NCI-H69 (cell line): Measurements from ENCODE around the gene NCLN.
"Not testable (repeated sequence)": the region's sequence is repeated elsewhere in the genome, so short reads cannot be mapped to it uniquely, and the experiment has no call there.

Experiments used
- DNase-seq: peaks from one replicate; lab custom pipeline; 2025; lab: John Stamatoyannopoulos, UW

Gene NCLN

GRCh38 chr19:3225169-3225485 lies 39.4 kb downstream of the NCLN start:
- no peak for DNase-seq

- DNase-seq = no peak
Measured at GRCh38 chr19:3225677-3226093, 40.0 kb downstream of the NCLN start.

- peak; percentile 30 for DNase-seq
Measured at GRCh38 chr19:3227054-3227626, 41.4 kb downstream of the NCLN start.

GRCh38 chr19:3229346-3229743 lies 43.6 kb downstream of the NCLN start:
- DNase-seq = no peak

GRCh38 chr19:3229888-3230496 lies 44.3 kb downstream of the NCLN start:
- DNase-seq = no peak

- DNase-seq = no peak
Measured at GRCh38 chr19:3231288-3231687, 45.6 kb downstream of the NCLN start.

- no peak for DNase-seq
Measured at GRCh38 chr19:3233116-3233515, 47.4 kb downstream of the NCLN start.

- DNase-seq = no peak
Measured at GRCh38 chr19:3233831-3234230, 48.1 kb downstream of the NCLN start.

GRCh38 chr19:3234800-3235199 lies 49.1 kb downstream of the NCLN start:
- peak; percentile 24 for DNase-seq

GRCh38 chr19:3235604-3236003 lies 49.9 kb downstream of the NCLN start:
- not testable (repeated sequence) for DNase-seq

GRCh38 chr19:3236272-3236671 lies 50.5 kb downstream of the NCLN start:
- no peak for DNase-seq

- DNase-seq = no peak
Measured at GRCh38 chr19:3238066-3238561, 52.4 kb downstream of the NCLN start.

- no peak for DNase-seq
Measured at GRCh38 chr19:3239367-3239766, 53.6 kb downstream of the NCLN start.

GRCh38 chr19:3243819-3244700 lies 58.3 kb downstream of the NCLN start:
- DNase-seq = no peak

GRCh38 chr19:3245050-3245449 lies 59.3 kb downstream of the NCLN start:
- DNase-seq = no peak

- peak; percentile 41 for DNase-seq
Measured at GRCh38 chr19:3248728-3249326, 63.1 kb downstream of the NCLN start.

- DNase-seq = peak; percentile 39
Measured at GRCh38 chr19:3249408-3249807, 63.7 kb downstream of the NCLN start.

- peak; percentile 48 for DNase-seq
Measured at GRCh38 chr19:3250675-3251074, 64.9 kb downstream of the NCLN start.

GRCh38 chr19:3251229-3251628 lies 65.5 kb downstream of the NCLN start:
- DNase-seq = no peak

GRCh38 chr19:3252650-3253049 lies 66.9 kb downstream of the NCLN start:
- DNase-seq = no peak

GRCh38 chr19:3253270-3253669 lies 67.5 kb downstream of the NCLN start:
- DNase-seq = peak; percentile 21

- no peak for DNase-seq
Measured at GRCh38 chr19:3254520-3254919, 68.8 kb downstream of the NCLN start.

- no peak for DNase-seq
Measured at GRCh38 chr19:3257071-3257470, 71.3 kb downstream of the NCLN start.
